ENCODE data around the gene FAM72D. TPM values are rescaled to one million over a fixed set of nuclear protein-coding genes. Genes with fewer than 3 reads are reported as not detected.

Gene FAM72D
- 0.73 and 2.2 TPM in 2 replicates for total RNA-seq

DNA sequence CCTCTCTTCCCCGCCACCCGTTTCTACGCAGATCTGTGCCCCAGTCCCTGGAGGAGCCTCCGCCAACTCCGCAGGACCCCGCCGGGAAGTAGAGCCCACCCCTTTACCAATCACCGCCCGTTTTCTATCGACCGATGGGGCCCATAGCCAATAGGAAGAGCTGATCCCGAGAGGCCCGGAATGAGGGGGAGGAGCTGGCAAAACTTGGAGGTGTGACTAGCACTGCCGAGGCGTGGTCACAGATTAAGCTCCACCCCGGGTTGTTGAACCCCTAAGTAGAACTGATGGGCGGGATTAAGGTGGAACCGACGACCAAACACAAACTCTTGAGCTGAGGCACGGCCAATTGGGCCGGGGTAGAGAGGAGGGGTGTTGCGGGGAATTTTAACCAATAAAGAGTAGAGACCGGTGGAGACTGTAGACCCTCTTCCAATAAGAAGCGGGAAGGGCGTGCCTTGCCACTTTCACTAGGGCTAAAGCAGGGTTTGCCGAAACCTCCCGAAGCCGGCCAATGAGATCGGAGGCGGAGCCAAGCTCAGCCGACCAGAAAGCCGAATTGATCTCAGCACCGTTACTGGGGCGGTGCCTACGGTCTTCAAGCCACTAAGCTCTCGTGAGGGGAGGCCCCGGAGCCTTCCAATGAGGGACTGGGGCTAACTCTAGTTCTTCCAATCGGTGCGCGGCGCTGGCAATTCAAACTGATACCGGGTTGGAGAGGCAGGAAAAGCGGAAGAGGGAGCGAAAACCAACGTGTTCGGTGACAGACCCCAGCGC, at the start of gene FAM72D, which contains the start of gene SRGAP2B:
Gene FAM72D (plus strand): TSS at position 691 of the 774 bp plus-strand sequence. CDS start 874 bp downstream, outside the sequence.
Gene SRGAP2B (minus strand): TSS at position 45 of the 774 bp plus-strand sequence. CDS start 2,427 bp downstream, outside the sequence.

Other genes starting within 250 kb of the FAM72D start
- 20.6 and 49.3 TPM in 2 replicates for gene SRGAP2B, start 646 bp upstream of the FAM72D start, total RNA-seq
- not detected in 2 replicates for gene PPIAL4D, start 146.2 kb downstream of the FAM72D start, total RNA-seq